Rectal smooth muscle tissue (tissue), 1 donor: ENCODE data around the gene LAMB4.

ENCODE experiments used
- H3K27ac ChIP-seq: one replicate; pipeline ENCODE4 v1.7.0; 2013; ENCODE audit warnings: low read depth, low read length, inconsistent platforms
- H3K27me3 ChIP-seq: one replicate; pipeline ENCODE4 v1.7.0; 2013; ENCODE audit warnings: low read length; ENCODE audit not compliant: control insufficient read depth, insufficient read depth
- H3K36me3 ChIP-seq: one replicate; pipeline ENCODE4 v1.7.0; 2013; ENCODE audit warnings: low read length; ENCODE audit not compliant: control insufficient read depth, insufficient read depth
- H3K4me1 ChIP-seq: one replicate; pipeline ENCODE4 v1.7.0; 2013; ENCODE audit warnings: low read length; ENCODE audit not compliant: control insufficient read depth, insufficient read depth
- H3K4me3 ChIP-seq: one replicate; pipeline ENCODE4 v1.7.0; 2013; ENCODE audit warnings: low read length
- H3K9ac ChIP-seq: one replicate; pipeline ENCODE4 v1.7.0; 2013; ENCODE audit warnings: low read length

The LAMB4 gene

DNA sequence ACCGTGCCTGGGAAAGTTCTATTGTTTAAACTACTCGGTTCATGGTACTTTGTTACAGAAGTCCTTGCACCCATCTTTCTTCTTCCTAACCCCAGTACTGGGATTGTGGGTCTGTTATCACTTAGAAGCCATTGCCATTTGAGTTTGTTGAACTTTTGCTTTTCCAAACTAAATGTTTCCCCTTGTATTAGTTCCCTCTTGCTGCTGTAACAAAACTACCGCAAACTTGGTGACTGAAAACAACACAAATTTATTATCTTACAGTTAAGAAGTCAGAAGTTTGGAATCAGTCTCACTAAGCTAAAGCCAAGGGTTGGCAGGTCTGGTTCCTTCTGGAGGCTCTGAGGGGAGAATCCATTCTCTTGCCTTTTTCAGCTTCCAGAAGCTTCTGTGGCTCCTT, 6.9 kb upstream of the LAMB4 start:
- H3K27ac ChIP-seq: no peak overlapping the region
- H3K4me3 ChIP-seq: no peak overlapping the region
- H3K27me3 ChIP-seq: no peaks in the 10 kb centered on the region
- H3K4me1 ChIP-seq: no peaks in the 10 kb centered on the region
- H3K36me3 ChIP-seq: no peaks in the 10 kb centered on the region
- no peak overlapping the region for H3K9ac ChIP-seq

DNA sequence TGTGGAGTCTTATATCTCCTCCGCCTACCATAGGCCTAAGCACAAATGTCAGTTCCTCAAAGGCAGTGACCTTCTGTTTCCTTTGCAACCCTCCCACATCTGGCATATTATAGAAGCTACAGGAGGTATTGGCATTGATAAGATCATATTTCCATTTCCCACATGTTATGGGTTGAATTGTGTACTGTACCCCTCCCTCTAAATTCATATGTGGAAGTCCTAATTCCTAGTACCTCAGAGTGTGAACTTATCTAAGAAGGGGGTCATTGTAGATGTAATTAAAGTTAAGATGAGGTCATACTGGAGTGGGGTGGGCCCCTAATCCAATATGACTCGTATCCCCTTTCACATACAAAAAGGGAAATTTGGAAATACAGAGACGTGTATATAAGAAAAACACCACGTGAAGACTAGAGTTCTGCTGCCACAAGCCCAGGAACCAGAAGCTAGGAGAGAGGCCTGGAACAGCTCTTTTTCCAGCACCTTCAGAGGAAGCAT, 6.1 kb upstream of the LAMB4 start:
- no peak overlapping the region for H3K4me3 ChIP-seq
- H3K27ac ChIP-seq: no peak overlapping the region
- no peak overlapping the region for H3K9ac ChIP-seq
- no peaks in the 10 kb centered on the region for H3K4me1 ChIP-seq
- no peaks in the 10 kb centered on the region for H3K27me3 ChIP-seq
- H3K36me3 ChIP-seq: no peaks in the 10 kb centered on the region

GRCh38 chr7:108135446-108136190, 5.5 kb upstream of the LAMB4 start:
- Histone ChIP-seq H3K27ac (no peak overlapping the region), H3K4me1 (no peaks in the 10 kb centered on the region), H3K36me3 (no peaks in the 10 kb centered on the region), H3K27me3 (no peaks in the 10 kb centered on the region), H3K9ac (no peak overlapping the region), H3K4me3 (no peak overlapping the region)

GRCh38 chr7:108134486-108134885, 4.3 kb upstream of the LAMB4 start:
- H3K36me3 ChIP-seq: no peaks in the 10 kb centered on the region
- H3K4me1 ChIP-seq: no peaks in the 10 kb centered on the region
- H3K4me3 ChIP-seq: no peak overlapping the region
- H3K9ac ChIP-seq: no peak overlapping the region
- H3K27me3 ChIP-seq: no peaks in the 10 kb centered on the region
- H3K27ac ChIP-seq: no peak overlapping the region

- Histone ChIP-seq H3K27me3 (no peaks in the 10 kb centered on the region), H3K27ac (no peak overlapping the region), H3K9ac (no peak overlapping the region), H3K4me1 (no peaks in the 10 kb centered on the region), H3K4me3 (no peak overlapping the region), H3K36me3 (no peaks in the 10 kb centered on the region)
Measured at GRCh38 chr7:108132551-108133265, 2.5 kb upstream of the LAMB4 start.

- H3K4me3 ChIP-seq: no peak overlapping the region
- no peaks in the 10 kb centered on the region for H3K36me3 ChIP-seq
- H3K4me1 ChIP-seq: no peaks in the 10 kb centered on the region
- H3K27ac ChIP-seq: no peak overlapping the region
- no peak overlapping the region for H3K9ac ChIP-seq
- no peaks in the 10 kb centered on the region for H3K27me3 ChIP-seq
Measured at GRCh38 chr7:108129018-108129965, 869 bp downstream of the LAMB4 start.

- Histone ChIP-seq H3K36me3 (no peaks in the 10 kb centered on the region), H3K27me3 (no peaks in the 10 kb centered on the region), H3K9ac (no peak overlapping the region), H3K4me1 (no peaks in the 10 kb centered on the region), H3K27ac (no peak overlapping the region), H3K4me3 (no peak overlapping the region)
Measured at GRCh38 chr7:108128514-108128913, 1.6 kb downstream of the LAMB4 start.

DNA sequence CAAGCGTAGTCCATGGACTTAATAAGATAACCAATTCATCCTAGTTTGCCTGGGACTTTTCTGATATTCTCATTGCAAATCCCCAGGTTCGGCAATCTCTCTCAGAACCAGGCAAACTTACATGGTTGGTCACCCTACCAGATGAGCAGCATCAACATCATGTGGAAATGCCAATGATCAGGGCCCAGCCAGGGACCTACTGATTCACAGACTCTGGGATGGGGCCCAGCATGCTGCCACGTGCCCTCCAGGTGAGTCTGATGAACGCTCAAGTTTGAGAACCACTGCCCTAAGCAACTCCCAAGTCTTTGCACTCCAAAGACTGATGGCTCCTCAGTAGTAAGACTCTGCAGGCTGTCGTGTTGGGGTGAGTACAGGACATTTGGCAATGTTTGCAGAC, 2.7 kb downstream of the LAMB4 start:
- Histone ChIP-seq H3K36me3 (no peaks in the 10 kb centered on the region), H3K27ac (no peak overlapping the region), H3K4me3 (no peak overlapping the region), H3K4me1 (no peaks in the 10 kb centered on the region), H3K9ac (no peak overlapping the region), H3K27me3 (no peaks in the 10 kb centered on the region)

GRCh38 chr7:108124820-108125219, 5.3 kb downstream of the LAMB4 start:
- Histone ChIP-seq H3K27ac (no peak overlapping the region), H3K4me1 (no peaks in the 10 kb centered on the region), H3K4me3 (no peak overlapping the region), H3K9ac (no peak overlapping the region), H3K36me3 (no peaks in the 10 kb centered on the region), H3K27me3 (no peaks in the 10 kb centered on the region)

- Histone ChIP-seq H3K4me1 (no peaks in the 10 kb centered on the region), H3K27ac (no peak overlapping the region), H3K36me3 (no peaks in the 10 kb centered on the region), H3K4me3 (no peak overlapping the region), H3K9ac (no peak overlapping the region), H3K27me3 (no peaks in the 10 kb centered on the region)
Measured at GRCh38 chr7:108122181-108122580, 8.0 kb downstream of the LAMB4 start.

DNA sequence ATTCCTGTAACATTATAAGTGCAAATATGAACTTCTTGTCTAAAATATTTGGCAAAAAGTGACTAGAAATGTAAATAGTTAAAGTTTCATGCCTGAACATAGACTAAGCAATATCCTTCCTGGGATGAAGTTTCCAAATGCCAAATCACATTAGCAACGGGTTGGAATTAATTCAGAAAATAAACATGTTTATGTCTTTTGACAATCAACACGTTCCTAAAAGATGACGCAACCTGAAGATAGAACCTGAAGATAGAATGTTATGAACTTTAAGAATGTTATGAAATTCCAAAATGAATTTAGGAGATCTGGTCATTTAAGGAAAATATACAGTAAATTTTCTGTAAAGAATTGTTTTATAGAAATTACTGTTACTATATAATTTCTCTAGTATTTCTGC, 9.2 kb downstream of the LAMB4 start:
- Histone ChIP-seq H3K4me3 (no peak overlapping the region), H3K9ac (no peak overlapping the region), H3K27me3 (no peaks in the 10 kb centered on the region), H3K27ac (no peak overlapping the region), H3K36me3 (no peaks in the 10 kb centered on the region), H3K4me1 (no peaks in the 10 kb centered on the region)

DNA sequence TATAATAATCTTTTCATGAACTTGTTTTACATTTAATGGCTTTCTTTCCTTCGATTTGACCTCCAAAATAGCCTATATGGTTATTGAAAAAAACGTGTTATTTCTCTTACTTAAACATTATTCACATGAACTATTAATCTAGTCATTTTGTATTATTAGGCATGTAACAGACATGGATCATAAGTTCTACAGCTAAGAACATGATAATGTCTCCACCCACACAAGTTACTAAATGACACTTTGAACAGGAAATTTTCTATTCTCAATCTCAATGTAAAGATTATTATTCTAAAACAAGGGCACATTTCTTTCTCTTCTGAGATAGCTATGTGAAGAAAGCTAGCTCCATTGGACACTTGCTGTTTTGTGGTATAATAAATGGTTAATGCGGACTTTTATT, 10.0 kb downstream of the LAMB4 start:
- no peaks in the 10 kb centered on the region for H3K27me3 ChIP-seq
- H3K27ac ChIP-seq: no peak overlapping the region
- H3K4me3 ChIP-seq: no peak overlapping the region
- no peaks in the 10 kb centered on the region for H3K36me3 ChIP-seq
- no peak overlapping the region for H3K9ac ChIP-seq
- no peaks in the 10 kb centered on the region for H3K4me1 ChIP-seq
